ENCODE data around the gene RTN4RL2.

DNA sequence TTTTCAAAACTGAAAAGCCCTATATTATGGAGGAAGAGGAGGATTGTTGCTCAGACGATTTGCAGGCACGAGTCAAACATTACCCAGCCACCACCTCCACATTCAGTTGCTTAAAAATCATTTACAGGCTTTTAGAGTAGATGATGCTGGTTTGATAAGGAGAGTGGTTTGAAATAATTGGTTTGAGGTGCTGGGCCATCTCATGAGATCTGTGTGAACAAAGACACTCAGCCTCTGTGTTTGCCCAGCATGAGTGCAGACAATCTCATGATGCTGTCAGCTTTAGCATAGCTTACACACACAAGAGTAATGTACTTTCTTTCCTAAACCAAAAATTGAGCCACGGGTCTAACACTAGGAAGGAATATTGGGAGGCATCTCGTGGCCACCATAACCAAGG is 37.7 kb upstream of the RTN4RL2 start:
- TF ChIP-seq, protein P1, sequence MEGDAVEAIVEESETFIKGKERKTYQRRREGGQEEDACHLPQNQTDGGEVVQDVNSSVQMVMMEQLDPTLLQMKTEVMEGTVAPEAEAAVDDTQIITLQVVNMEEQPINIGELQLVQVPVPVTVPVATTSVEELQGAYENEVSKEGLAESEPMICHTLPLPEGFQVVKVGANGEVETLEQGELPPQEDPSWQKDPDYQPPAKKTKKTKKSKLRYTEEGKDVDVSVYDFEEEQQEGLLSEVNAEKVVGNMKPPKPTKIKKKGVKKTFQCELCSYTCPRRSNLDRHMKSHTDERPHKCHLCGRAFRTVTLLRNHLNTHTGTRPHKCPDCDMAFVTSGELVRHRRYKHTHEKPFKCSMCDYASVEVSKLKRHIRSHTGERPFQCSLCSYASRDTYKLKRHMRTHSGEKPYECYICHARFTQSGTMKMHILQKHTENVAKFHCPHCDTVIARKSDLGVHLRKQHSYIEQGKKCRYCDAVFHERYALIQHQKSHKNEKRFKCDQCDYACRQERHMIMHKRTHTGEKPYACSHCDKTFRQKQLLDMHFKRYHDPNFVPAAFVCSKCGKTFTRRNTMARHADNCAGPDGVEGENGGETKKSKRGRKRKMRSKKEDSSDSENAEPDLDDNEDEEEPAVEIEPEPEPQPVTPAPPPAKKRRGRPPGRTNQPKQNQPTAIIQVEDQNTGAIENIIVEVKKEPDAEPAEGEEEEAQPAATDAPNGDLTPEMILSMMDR (IDR thresholded peaks at IDR 0.05), result no peak
- TF ChIP-seq POLR2A (IDR thresholded peaks at IDR 0.05), result no peak
